Smooth muscle cell (in vitro differentiated cells): ENCODE data around the gene KLC4. TPM values are rescaled to one million over a fixed set of nuclear protein-coding genes. Genes with fewer than 3 reads are reported as not detected.
A peak's percentile ranks its signal among the peaks of the same experiment; 100 is the strongest.
"Not testable (repeated sequence)": the region's sequence is repeated elsewhere in the genome, so short reads cannot be mapped to it uniquely, and the experiment has no call there.

Experiments
- DNase-seq: peaks from one replicate; lab custom pipeline; 2025; ENCODE audit not compliant: unreplicated experiment; lab: John Stamatoyannopoulos, UW
- H2AFZ ChIP-seq: fragments of 200-600 bp; sonication (generic); 2 replicates; pipeline ENCODE4 v1.6.0; 2016; ENCODE audit warnings: antibody characterized with exemption, low read depth, mild to moderate bottlenecking
- H3F3A ChIP-seq: fragments of 200-600 bp; sonication (generic); 2 replicates; pipeline ENCODE4 v1.6.0; 2017; ENCODE audit warnings: antibody characterized with exemption, low read depth
- H3K27ac ChIP-seq: fragments of 200-600 bp; sonication (generic); 2 replicates; pipeline ENCODE4 v1.5.1; 2016; ENCODE audit warnings: low read depth, mild to moderate bottlenecking
- H3K27me3 ChIP-seq: fragments of 200-600 bp; sonication (generic); 2 replicates; pipeline ENCODE4 v1.6.1; 2016; ENCODE audit warnings: low read depth, mild to moderate bottlenecking
- H3K36me3 ChIP-seq: fragments of 200-600 bp; sonication (generic); 2 replicates; pipeline ENCODE4 v1.5.1; 2016; ENCODE audit warnings: low read depth
- H3K4me1 ChIP-seq: fragments of 200-600 bp; sonication (generic); 2 replicates; pipeline ENCODE4 v1.5.1; 2016; ENCODE audit warnings: low read depth
- H3K4me2 ChIP-seq: fragments of 200-600 bp; sonication (generic); 2 replicates; pipeline ENCODE4 v1.6.0; 2016; ENCODE audit warnings: mild to moderate bottlenecking
- H3K4me3 ChIP-seq: fragments of 200-600 bp; sonication (generic); 2 replicates; pipeline ENCODE4 v1.5.1; 2016; ENCODE audit warnings: mild to moderate bottlenecking
- H3K79me2 ChIP-seq: fragments of 200-600 bp; sonication (generic); 2 replicates; pipeline ENCODE4 v1.6.0; 2016; ENCODE audit warnings: low read depth, mild to moderate bottlenecking
- H3K9ac ChIP-seq: fragments of 200-600 bp; sonication (generic); 2 replicates; pipeline ENCODE4 v1.6.0; 2016; ENCODE audit warnings: low read depth
- H3K9me3 ChIP-seq: fragments of 200-600 bp; sonication (generic); replicated peaks from 2 replicates; pipeline ENCODE4 v1.5.1; 2016; ENCODE audit warnings: low read depth
- H4K20me1 ChIP-seq: fragments of 200-600 bp; sonication (generic); 2 replicates; pipeline ENCODE4 v1.6.0; 2016; ENCODE audit warnings: low read depth
- CTCF ChIP-seq: fragments of 200-600 bp; sonication (generic); IDR thresholded peaks from 2 replicates; pipeline ENCODE4 v1.5.1; 2017; ENCODE audit warnings: borderline replicate concordance, mild to moderate bottlenecking, antibody characterized with exemption; ENCODE audit not compliant: insufficient read depth, poor library complexity, severe bottlenecking
- WGBS: methylation state at CpG from one replicate; pipeline ENCODE4 v1.1.7; 2016; ENCODE audit warnings: low lambda C conversion rate; 5-methylcytosine and 5-hydroxymethylcytosine counted together
- polyA plus RNA-seq: library from polyadenylated mRNA; unstranded; fragments of >200 nt; fragmentation: Nextera tagmentation; extraction: Ambion mirVana; gene quantifications from 2 replicates; pipeline ENCODE4 v1.2.1, GENCODE V29; 2016
- total RNA-seq: library from RNA; depleted of rRNA; stranded (reverse); fragments of >200 nt; gene quantifications from 2 replicates; pipeline ENCODE4 v1.2.3, GENCODE V29; 2014

Gene KLC4
- total and polyA plus RNA-seq, 2 experiments from 2014 or later: 20.0 to 25.7 TPM

GRCh38 chr6:43078691-43079090, 19.3 kb downstream of the KLC4 start:
- H3K36me3 ChIP-seq: no peaks in the 10 kb centered on the region
- peaks cover 41% of the 10 kb centered on the region for H3F3A ChIP-seq
- H3K79me2 ChIP-seq: peaks cover 78% of the 10 kb centered on the region
- no peak for DNase-seq
- peaks cover 22% of the 10 kb centered on the region for H3K4me1 ChIP-seq
- TF ChIP-seq CTCF: no peak
- peak overlapping the region; percentile 97 for H3K27ac ChIP-seq
- peak overlapping the region; percentile 97 for H3K4me2 ChIP-seq
- no peaks in the 10 kb centered on the region for H3K9me3 ChIP-seq
- no peak overlapping the region for H2AFZ ChIP-seq
- H3K9ac ChIP-seq: peak overlapping the region; percentile 95
- WGBS: 5% methylated on average over 2 of the region's 2 CpGs
- H3K4me3 ChIP-seq: peak overlapping the region; percentile 99
- no peaks in the 10 kb centered on the region for H3K27me3 ChIP-seq
- H4K20me1 ChIP-seq: peaks cover 69% of the 10 kb centered on the region

DNA sequence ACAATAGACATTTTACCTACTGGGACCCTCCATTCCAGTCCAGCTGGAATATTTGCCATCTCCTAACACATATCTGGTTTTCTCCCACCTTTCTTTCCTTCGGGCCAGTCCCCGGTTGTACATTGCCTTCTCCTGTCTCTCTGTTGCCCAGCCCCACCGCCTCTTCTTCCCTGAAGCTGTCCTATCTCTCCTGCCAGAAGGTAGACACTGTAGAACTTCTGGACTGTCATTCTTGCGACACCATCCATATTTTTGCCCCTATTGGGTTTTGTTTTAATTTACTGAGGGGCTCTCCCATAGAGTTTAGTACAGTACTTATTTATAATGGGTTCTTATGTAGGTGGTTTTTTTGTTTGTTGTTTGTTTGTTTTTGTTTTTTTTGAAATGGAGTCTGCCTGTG, 21.6 kb downstream of the KLC4 start:
- Histone ChIP-seq H3K36me3 (no peaks in the 10 kb centered on the region), H3K9ac (no peak overlapping the region), H3F3A (peaks cover 28% of the 10 kb centered on the region), H3K4me1 (peaks cover 11% of the 10 kb centered on the region), H3K27me3 (no peaks in the 10 kb centered on the region), H2AFZ (no peak overlapping the region), H3K4me3 (no peak overlapping the region), H3K27ac (peak overlapping the region; percentile 97), H3K4me2 (peak overlapping the region; percentile 64), H3K9me3 (no peaks in the 10 kb centered on the region), H4K20me1 (peaks cover 92% of the 10 kb centered on the region), H3K79me2 (peaks cover 98% of the 10 kb centered on the region)
- no peak for TF ChIP-seq CTCF
- WGBS: 98% methylated on average over 4 of the region's 4 CpGs
- DNase-seq: no peak

DNA sequence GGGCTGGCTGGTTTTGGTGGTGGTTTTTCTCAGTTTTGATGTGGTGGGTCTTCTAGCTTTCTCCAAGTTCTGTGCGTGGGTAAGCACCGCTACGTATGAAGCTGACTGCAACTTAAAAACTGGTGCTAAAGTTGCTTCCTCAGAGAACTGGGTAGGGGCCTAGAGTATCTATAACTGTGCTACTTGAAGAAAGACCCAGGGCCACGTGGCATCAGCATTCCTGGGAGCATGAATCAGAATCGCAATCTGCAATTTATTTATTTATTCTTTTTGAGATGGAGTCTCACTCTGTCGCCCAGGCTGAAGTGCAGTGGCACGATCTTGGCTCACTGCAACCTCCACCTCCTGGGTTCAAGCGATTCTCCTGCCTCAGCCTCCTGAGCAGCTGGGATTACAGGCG, 22.5 kb downstream of the KLC4 start:
- Histone ChIP-seq H4K20me1 (peaks cover 95% of the 10 kb centered on the region), H3K4me2 (peak overlapping the region; percentile 64), H3F3A (peaks cover 28% of the 10 kb centered on the region), H3K27ac (peak overlapping the region; percentile 97), H3K79me2 (peaks cover 100% of the 10 kb centered on the region), H3K9ac (peak overlapping the region; percentile 44), H3K4me1 (peaks cover 11% of the 10 kb centered on the region)
- not testable (repeated sequence) for H3K4me3 ChIP-seq, H3K36me3 ChIP-seq, H3K9me3 ChIP-seq, DNase-seq, H2AFZ ChIP-seq, H3K27me3 ChIP-seq
- 53% methylated on average over 9 of the region's 9 CpGs for WGBS

GRCh38 chr6:43082806-43083655, 23.6 kb downstream of the KLC4 start:
- peaks cover 100% of the 10 kb centered on the region for H3K79me2 ChIP-seq
- TF ChIP-seq CTCF: no peak
- H3K9me3 ChIP-seq: no peaks in the 10 kb centered on the region
- peak overlapping the region; percentile 97 for H3K27ac ChIP-seq
- H3K4me2 ChIP-seq: peak overlapping the region; percentile 64
- H3K27me3 ChIP-seq: no peaks in the 10 kb centered on the region
- peaks cover 30% of the 10 kb centered on the region for H3F3A ChIP-seq
- WGBS: 59% methylated on average over 13 of the region's 13 CpGs
- H4K20me1 ChIP-seq: peaks cover 100% of the 10 kb centered on the region
- H3K4me1 ChIP-seq: peaks cover 9% of the 10 kb centered on the region
- peak overlapping the region; percentile 5 for H3K9ac ChIP-seq
- H3K4me3 ChIP-seq: no peak overlapping the region
- DNase-seq: no peak
- no peak overlapping the region for H2AFZ ChIP-seq
- H3K36me3 ChIP-seq: no peaks in the 10 kb centered on the region
